ENCODE results near the gene ATP5F1C.
"Not testable (repeated sequence)": the region's sequence is repeated elsewhere in the genome, so short reads cannot be mapped to it uniquely, and the experiment has no call there.

The ATP5F1C gene

GRCh38 chr10:7787857-7788638, at the start of gene ATP5F1C, which contains the start of gene KIN:
ATP5F1C (plus strand) TSS chr10:7788177; CDS start chr10:7788208, 31 bp downstream.
KIN (minus strand) TSS chr10:7787993; CDS start chr10:7787933, 60 bp downstream.
- in situ Hi-C loops (cut with MboI; ENCODE audit: low sequenced_read_pairs) = no loop called here

GRCh38 chr10:7738536-7739407, 49.2 kb upstream of the ATP5F1C start:
- in situ Hi-C loops (cut with MboI; ENCODE audit: low sequenced_read_pairs) = no loop called here

GRCh38 chr10:7744307-7744706, 43.7 kb upstream of the ATP5F1C start:
- in situ Hi-C loops (cut with MboI; ENCODE audit: low sequenced_read_pairs) = no loop called here

GRCh38 chr10:7748637-7749036, 39.3 kb upstream of the ATP5F1C start:
- in situ Hi-C loops (cut with MboI; ENCODE audit: low sequenced_read_pairs) = not testable (repeated sequence)

- in situ Hi-C loops (cut with MboI; ENCODE audit: low sequenced_read_pairs) = no loop called here
Measured at GRCh38 chr10:7750222-7750621, 37.8 kb upstream of the ATP5F1C start.

- in situ Hi-C loops (cut with MboI; ENCODE audit: low sequenced_read_pairs) = no loop called here
Measured at GRCh38 chr10:7752251-7752650, 35.7 kb upstream of the ATP5F1C start.

- in situ Hi-C loops (cut with MboI; ENCODE audit: low sequenced_read_pairs) = no loop called here
Measured at GRCh38 chr10:7755103-7755502, 32.9 kb upstream of the ATP5F1C start.

GRCh38 chr10:7756360-7756992, 31.5 kb upstream of the ATP5F1C start:
- in situ Hi-C loops (cut with MboI; ENCODE audit: low sequenced_read_pairs) = no loop called here

- in situ Hi-C loops (cut with MboI; ENCODE audit: low sequenced_read_pairs) = no loop called here
Measured at GRCh38 chr10:7763929-7764328, 24.0 kb upstream of the ATP5F1C start.

- in situ Hi-C loops (cut with MboI; ENCODE audit: low sequenced_read_pairs) = no loop called here
Measured at GRCh38 chr10:7766241-7766640, 21.7 kb upstream of the ATP5F1C start.

- in situ Hi-C loops (cut with MboI; ENCODE audit: low sequenced_read_pairs) = no loop called here
Measured at GRCh38 chr10:7767209-7767608, 20.8 kb upstream of the ATP5F1C start.

GRCh38 chr10:7768417-7768816, 19.6 kb upstream of the ATP5F1C start:
- in situ Hi-C loops (cut with MboI; ENCODE audit: low sequenced_read_pairs) = no loop called here

GRCh38 chr10:7773845-7774801, 13.9 kb upstream of the ATP5F1C start:
- in situ Hi-C loops (cut with MboI; ENCODE audit: low sequenced_read_pairs) = no loop called here

- in situ Hi-C loops (cut with MboI; ENCODE audit: low sequenced_read_pairs) = no loop called here
Measured at GRCh38 chr10:7776777-7777176, 11.2 kb upstream of the ATP5F1C start.

GRCh38 chr10:7782194-7782593, 5.8 kb upstream of the ATP5F1C start:
- in situ Hi-C loops (cut with MboI; ENCODE audit: low sequenced_read_pairs) = not testable (repeated sequence)

- in situ Hi-C loops (cut with MboI; ENCODE audit: low sequenced_read_pairs) = no loop called here
Measured at GRCh38 chr10:7786430-7786829, 1.5 kb upstream of the ATP5F1C start.

- in situ Hi-C loops (cut with MboI; ENCODE audit: low sequenced_read_pairs) = no loop called here
Measured at GRCh38 chr10:7787150-7787856, 674 bp upstream of the ATP5F1C start.

- in situ Hi-C loops (cut with MboI; ENCODE audit: low sequenced_read_pairs) = no loop called here
Measured at GRCh38 chr10:7788639-7789286, 786 bp downstream of the ATP5F1C start.

- in situ Hi-C loops (cut with MboI; ENCODE audit: low sequenced_read_pairs) = no loop called here
Measured at GRCh38 chr10:7789390-7789789, 1.4 kb downstream of the ATP5F1C start.

Measured in HL-60/S4 treated with phorbol 12-myristate 13-acetate at 8.2 ng/mL for 4 days and 3 days (cell line).